ENCODE results near the gene HIF3A. TPM values are rescaled to one million over a fixed set of nuclear protein-coding genes. Genes with fewer than 3 reads are reported as not detected.

The HIF3A gene
- polyA plus RNA-seq, 1 donor (not counting 4 experiments of a cell fraction or from before 2014, with no cell fraction given), result 0.01 TPM

DNA sequence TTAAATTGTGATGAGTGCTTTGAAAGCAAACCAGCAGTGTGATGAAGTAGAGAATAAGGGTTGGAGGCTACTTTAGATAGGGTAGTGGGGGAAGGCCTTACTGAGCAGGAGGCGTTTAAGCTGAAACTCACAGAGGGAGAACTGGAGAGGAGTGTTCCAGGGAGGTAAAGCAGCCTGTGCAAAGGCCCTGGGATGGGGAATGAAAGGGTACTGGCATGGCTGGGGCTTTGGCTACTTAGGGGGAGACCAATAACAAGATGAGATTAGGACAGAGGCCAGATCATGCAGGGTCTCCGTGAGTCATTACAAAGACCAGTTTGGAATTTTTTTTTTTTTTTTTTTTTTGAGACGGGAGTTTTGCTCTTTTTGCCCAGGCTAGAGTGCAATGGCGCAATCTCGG lies 51.1 kb downstream of the HIF3A start:
- H3K9me3 ChIP-seq (ENCODE audit: control insufficient read depth, low read depth, low read length), result no peaks in the 10 kb centered on the region
- H3K79me2 ChIP-seq (ENCODE audit: control insufficient read depth, insufficient read depth, low read length), result peaks cover 47% of the 10 kb centered on the region
- FAIRE-seq, result no peak
- H3K27me3 ChIP-seq (ENCODE audit: control insufficient read depth, extremely low read depth, insufficient read depth, low read length), result peaks cover 3% of the 10 kb centered on the region
- H3K9me1 ChIP-seq (ENCODE audit: control insufficient read depth, extremely low read depth, insufficient read depth, low read length), result peaks cover 13% of the 10 kb centered on the region
- H3K27ac ChIP-seq (ENCODE audit: control insufficient read depth, insufficient read depth, low read length), result peak overlapping the region; percentile 84
- peaks cover 47% of the 10 kb centered on the region for H3K4me1 ChIP-seq (ENCODE audit: control insufficient read depth, extremely low read depth, insufficient read depth, low read length)
- peak overlapping the region; percentile 95 to 99 (median 96) for H3K4me3 ChIP-seq (ENCODE audit: control insufficient read depth in 2 of 3, extremely low read depth in 1 of 3, insufficient read depth in 2 of 3, low read depth in 1 of 3, low read length in 3 of 3)
- no peak for DNase-seq (ENCODE audit: low read depth, low spot score)
- peaks cover under 1 to 13% of the 10 kb centered on the region in 2 experiments for H3K36me3 ChIP-seq (ENCODE audit: control insufficient read depth in 2 of 2, extremely low read depth in 1 of 2, insufficient read depth in 2 of 2, low read length in 2 of 2)
- H2AFZ ChIP-seq (ENCODE audit: control insufficient read depth, low read length), result no peak overlapping the region
- no peak overlapping the region for H3K9ac ChIP-seq (ENCODE audit: control insufficient read depth, extremely low read depth, insufficient read depth, low read length)
- TF ChIP-seq CTCF (optimal IDR thresholded peaks at IDR 0.05 in 1 of 3, IDR thresholded peaks at IDR 0.05 in 1 of 3, conservative IDR thresholded peaks at IDR 0.05 in 1 of 3; ENCODE audit: extremely low read depth in 1 of 3, insufficient read depth in 2 of 3, low read length in 3 of 3) (no peak), EZH2 (IDR thresholded peaks at IDR 0.05; ENCODE audit: low read length) (no peak)
- dilution Hi-C loops (cut with MboI; ENCODE audit: extremely low pct_ligation_motif_present, low sequenced_read_pairs), result no loop called here
- peak overlapping the region; percentile 100 for H3K4me2 ChIP-seq (ENCODE audit: control insufficient read depth, extremely low read depth, insufficient read depth, low read depth, low read length)
- peaks cover 7% of the 10 kb centered on the region for H4K20me1 ChIP-seq (ENCODE audit: control insufficient read depth, extremely low read depth, insufficient read depth, low read length)

- TF ChIP-seq EZH2 (IDR thresholded peaks at IDR 0.05; ENCODE audit: low read length), result no peak
- no peak for TF ChIP-seq CTCF (optimal IDR thresholded peaks at IDR 0.05 in 1 of 3, IDR thresholded peaks at IDR 0.05 in 1 of 3, conservative IDR thresholded peaks at IDR 0.05 in 1 of 3; ENCODE audit: extremely low read depth in 1 of 3, insufficient read depth in 2 of 3, low read length in 3 of 3)
- Histone ChIP-seq H3K79me2 (ENCODE audit: control insufficient read depth, insufficient read depth, low read length) (peaks cover 55% of the 10 kb centered on the region), H3K36me3 (ENCODE audit: control insufficient read depth in 2 of 2, extremely low read depth in 1 of 2, insufficient read depth in 2 of 2, low read length in 2 of 2) (peaks cover 7 to 15% of the 10 kb centered on the region in 2 experiments), H3K4me2 (ENCODE audit: control insufficient read depth, extremely low read depth, insufficient read depth, low read depth, low read length) (no peak overlapping the region), H3K9me3 (ENCODE audit: control insufficient read depth, low read depth, low read length) (no peaks in the 10 kb centered on the region), H2AFZ (ENCODE audit: control insufficient read depth, low read length) (no peak overlapping the region), H3K4me3 (ENCODE audit: control insufficient read depth in 2 of 3, extremely low read depth in 1 of 3, insufficient read depth in 2 of 3, low read depth in 1 of 3, low read length in 3 of 3) (no peak overlapping the region), H3K27me3 (ENCODE audit: control insufficient read depth, extremely low read depth, insufficient read depth, low read length) (no peaks in the 10 kb centered on the region), H3K9ac (ENCODE audit: control insufficient read depth, extremely low read depth, insufficient read depth, low read length) (no peak overlapping the region), H4K20me1 (ENCODE audit: control insufficient read depth, extremely low read depth, insufficient read depth, low read length) (peaks cover 7% of the 10 kb centered on the region), H3K4me1 (ENCODE audit: control insufficient read depth, extremely low read depth, insufficient read depth, low read length) (peaks cover 47% of the 10 kb centered on the region), H3K27ac (ENCODE audit: control insufficient read depth, insufficient read depth, low read length) (no peak overlapping the region), H3K9me1 (ENCODE audit: control insufficient read depth, extremely low read depth, insufficient read depth, low read length) (peaks cover 13% of the 10 kb centered on the region)
- dilution Hi-C loops (cut with MboI; ENCODE audit: extremely low pct_ligation_motif_present, low sequenced_read_pairs), result no loop called here
- FAIRE-seq (no peak), DNase-seq (ENCODE audit: low read depth, low spot score) (no peak)
These were observed 52.6 kb downstream of the HIF3A start for GRCh38 chr19:46349311-46349993.

All from keratinocyte (primary cell).